Hematopoietic multipotent progenitor cell treated with erythropoietin and hydrocortisone succinate and interleukin-3 and kit ligand, for 8 days (in vitro differentiated cells): ENCODE data around the gene SWI5.
"Not testable (repeated sequence)": the region's sequence is repeated elsewhere in the genome, so short reads cannot be mapped to it uniquely, and the experiment has no call there.

Source experiments
- DNase-seq: peaks from one replicate; pipeline ENCODE4 v3.0.0-alpha.2; 2015

Gene SWI5

DNA sequence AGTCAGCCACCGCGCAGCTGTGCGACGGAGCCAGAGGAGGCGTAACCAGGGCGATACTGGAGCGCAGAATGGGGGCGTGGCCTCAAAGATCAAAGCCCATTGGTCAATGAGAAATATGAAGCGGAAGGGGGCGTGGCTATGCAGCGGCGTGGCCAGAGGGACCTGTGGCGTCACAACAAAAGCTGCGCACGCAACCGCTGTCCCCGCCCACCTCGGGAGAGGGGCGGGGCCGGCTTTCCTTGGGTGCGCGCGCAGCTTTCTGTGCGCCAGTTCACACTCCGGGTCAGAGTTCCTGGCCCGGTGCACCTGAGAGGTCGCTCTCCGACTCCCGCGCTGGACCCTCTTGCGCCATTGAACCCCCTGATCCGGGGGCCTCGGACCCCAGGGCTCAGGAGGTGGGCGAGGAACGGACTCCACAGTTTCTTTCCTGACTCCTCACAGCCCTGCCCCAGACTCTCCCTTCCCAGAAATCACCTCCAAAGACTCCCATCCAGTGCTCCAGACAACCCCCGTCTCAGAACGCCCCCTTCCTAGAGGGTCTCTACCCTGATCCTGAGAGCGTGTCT, at the start of gene SWI5:
TSS of gene SWI5 (plus strand) at position 269 of the 566 bp plus-strand sequence.
- peak; percentile 99 for DNase-seq

- DNase-seq, result no peak
Observed at GRCh38 chr9:128226412-128226801, 49.7 kb upstream of the SWI5 start.

- DNase-seq, result not testable (repeated sequence)
Observed at GRCh38 chr9:128230897-128231296, 45.2 kb upstream of the SWI5 start.

DNA sequence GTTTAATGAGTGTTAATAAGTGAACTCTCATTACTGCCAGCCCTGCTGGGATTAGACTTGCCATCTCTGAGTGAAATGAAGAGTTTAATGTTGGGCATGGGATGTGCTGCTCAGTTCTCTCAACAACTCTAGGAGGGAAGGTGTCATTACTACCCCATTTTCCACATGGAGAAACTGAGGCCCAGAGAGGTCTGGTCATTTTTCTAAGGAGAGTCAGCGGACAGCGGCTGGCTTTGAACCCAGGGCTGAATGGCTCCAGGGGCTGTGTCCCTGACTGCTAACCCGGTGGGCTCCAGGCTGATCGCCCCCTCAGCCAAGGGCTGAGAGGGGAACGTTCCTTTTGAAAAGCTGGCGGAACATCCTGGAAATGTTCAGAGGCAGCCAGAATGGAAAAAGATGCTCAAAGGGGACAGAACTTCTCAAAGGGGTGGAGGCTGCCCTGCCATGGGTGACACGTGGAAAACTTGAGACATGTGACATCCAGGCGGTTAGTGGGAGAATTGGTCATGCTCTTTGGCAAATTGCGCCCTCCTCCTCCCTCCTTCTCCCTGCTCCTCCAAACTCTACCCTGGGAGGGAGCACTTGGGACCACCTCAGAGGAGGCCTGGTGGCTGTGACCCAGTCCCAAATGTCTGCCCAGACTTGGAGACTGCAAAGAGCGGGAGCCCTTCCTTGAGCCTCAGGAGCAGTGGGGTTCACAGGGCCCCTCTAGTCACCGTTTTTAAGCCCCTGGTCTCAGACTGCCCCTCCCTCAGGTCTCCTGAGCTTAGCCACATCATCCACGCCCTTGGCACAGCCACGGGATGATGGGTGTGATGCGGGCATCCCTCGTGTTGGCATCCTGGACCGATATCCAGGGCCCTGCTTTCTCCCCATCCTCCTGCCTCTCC, 44.2 kb upstream of the SWI5 start:
- no peak for DNase-seq

DNA sequence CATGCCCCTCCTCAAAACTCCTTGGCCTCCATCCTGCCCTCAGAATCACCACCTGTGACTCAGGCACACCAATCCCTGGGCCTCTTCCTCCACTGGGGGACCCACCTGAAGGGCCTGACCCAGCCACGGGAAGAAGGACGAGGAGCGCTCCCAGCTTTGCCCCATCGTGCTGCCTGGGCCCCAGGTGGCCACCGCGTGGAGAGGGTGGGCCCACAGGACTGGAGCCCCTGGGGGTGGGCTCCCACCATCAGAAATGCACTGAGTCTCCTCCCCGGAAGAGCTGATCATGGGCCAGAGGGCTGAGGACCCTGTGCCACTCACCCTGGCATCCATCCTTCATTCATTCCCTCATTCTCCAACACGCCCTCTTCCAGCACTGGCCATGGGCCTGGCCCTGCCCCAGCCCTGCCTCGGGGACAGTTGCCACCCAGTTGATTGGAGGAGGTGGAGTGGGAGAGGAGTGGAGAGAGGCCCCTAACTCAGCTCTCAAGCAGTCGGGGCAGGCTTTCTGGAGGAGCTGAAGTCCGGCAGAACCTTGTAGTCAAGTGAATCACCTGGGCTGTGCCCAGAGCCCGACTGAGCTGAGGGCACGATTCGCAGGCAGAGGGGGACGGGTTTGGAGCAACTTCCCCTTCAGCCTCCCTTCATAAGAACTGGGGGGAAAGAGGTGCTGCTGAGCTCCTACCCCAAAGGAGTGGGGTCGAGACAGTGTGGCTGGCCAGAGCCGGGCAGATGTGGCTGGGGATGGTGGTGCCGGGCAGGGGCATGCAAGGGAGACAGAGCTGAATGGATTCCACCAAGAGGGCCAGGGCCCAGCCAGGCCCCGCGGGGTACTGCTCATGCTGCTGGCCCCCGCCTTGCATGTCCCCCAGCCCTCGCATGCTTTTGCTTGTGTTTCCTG, 43.3 kb upstream of the SWI5 start:
- no peak for DNase-seq

GRCh38 chr9:128233817-128234406, 42.2 kb upstream of the SWI5 start:
- DNase-seq, result no peak

DNA sequence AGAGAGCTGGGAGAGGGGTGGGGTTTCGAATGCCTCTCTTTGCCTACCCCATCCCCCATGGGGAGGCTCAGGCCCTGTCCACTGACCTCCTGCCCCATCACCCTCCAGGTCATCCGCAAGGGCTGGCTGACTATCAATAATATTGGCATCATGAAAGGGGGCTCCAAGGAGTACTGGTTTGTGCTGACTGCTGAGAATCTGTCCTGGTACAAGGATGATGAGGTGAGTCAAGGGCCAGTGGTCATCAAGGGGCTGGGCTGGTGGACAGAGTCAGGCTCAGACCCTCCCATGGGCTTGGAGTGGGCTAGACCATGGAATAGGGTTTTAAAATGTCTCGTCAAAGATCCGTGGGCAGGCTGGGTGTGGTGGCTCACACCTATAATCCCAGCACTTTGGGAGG, 34.0 kb upstream of the SWI5 start:
- no peak for DNase-seq

GRCh38 chr9:128242828-128243214, 33.3 kb upstream of the SWI5 start:
- DNase-seq, result no peak

- no peak for DNase-seq
Observed at GRCh38 chr9:128243215-128244018, 32.7 kb upstream of the SWI5 start.

DNA sequence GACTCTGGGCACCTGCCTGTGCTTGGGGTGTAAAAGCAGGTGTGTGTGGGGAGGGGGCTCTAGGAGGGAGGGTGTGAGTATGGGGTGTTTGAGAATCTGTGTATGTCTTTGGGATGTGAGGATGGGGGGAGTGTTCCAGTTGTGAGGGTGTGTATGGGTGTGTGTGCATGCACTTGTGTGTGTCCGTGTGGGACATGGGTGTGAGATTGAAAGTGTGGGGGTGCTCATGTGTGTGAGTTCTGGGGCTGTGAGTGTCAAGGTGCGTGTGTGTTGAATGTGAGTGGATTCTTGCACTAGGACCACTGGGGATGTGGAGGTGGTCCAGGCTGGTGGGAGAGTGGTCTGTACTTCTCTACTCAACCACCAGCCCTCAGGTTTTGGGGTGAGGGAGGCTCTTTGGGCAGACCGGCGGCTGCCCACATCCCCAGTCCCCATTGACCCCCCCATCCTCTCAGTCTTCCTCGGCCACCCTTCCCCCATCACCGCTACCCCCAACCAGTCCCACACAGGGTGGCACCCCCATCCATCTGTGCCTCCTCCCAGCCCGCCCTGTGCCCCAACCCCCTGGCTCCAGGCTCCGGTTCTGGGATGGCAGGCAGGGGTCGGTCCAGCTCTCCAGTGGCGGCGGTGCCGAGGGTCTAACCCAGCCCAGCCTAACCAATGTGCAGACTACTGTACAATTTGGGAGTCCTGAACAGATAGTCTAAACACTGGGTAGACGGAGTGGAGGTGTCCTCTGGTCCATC, 31.8 kb upstream of the SWI5 start:
- no peak for DNase-seq

- DNase-seq, result peak; percentile 29
Observed at GRCh38 chr9:128244837-128245231, 31.2 kb upstream of the SWI5 start.

- peak; percentile 25 for DNase-seq
Observed at GRCh38 chr9:128245421-128246151, 30.5 kb upstream of the SWI5 start.

- no peak for DNase-seq
Observed at GRCh38 chr9:128246471-128246870, 29.6 kb upstream of the SWI5 start.

DNA sequence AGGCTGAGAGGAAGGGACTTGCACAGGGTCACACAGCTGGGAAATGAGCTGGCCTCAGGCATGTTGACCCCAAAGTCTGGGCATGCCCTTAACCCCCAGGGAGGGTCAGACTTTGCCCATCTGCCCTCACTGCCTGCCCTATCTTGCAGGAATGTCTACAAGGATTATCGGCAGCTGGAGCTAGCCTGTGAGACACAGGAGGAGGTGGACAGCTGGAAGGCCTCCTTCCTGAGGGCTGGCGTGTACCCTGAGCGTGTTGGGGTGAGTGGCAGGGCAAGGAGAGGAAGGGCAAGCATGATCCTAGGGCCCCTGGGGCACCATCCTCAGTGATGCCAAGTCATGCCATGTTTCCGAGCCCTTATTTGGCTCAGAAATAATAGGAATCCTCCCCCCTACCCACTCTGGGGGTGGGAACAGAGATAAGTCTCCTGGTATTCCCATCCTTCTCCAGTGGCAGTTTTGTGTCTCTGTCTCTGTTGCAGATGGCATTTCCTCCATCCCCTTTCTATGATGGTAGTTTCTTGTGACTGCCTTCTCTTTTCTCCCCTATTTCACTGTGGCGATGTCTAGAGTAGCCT, 28.8 kb upstream of the SWI5 start:
- no peak for DNase-seq

GRCh38 chr9:128249558-128249907, 26.5 kb upstream of the SWI5 start:
- peak; percentile 82 for DNase-seq

DNA sequence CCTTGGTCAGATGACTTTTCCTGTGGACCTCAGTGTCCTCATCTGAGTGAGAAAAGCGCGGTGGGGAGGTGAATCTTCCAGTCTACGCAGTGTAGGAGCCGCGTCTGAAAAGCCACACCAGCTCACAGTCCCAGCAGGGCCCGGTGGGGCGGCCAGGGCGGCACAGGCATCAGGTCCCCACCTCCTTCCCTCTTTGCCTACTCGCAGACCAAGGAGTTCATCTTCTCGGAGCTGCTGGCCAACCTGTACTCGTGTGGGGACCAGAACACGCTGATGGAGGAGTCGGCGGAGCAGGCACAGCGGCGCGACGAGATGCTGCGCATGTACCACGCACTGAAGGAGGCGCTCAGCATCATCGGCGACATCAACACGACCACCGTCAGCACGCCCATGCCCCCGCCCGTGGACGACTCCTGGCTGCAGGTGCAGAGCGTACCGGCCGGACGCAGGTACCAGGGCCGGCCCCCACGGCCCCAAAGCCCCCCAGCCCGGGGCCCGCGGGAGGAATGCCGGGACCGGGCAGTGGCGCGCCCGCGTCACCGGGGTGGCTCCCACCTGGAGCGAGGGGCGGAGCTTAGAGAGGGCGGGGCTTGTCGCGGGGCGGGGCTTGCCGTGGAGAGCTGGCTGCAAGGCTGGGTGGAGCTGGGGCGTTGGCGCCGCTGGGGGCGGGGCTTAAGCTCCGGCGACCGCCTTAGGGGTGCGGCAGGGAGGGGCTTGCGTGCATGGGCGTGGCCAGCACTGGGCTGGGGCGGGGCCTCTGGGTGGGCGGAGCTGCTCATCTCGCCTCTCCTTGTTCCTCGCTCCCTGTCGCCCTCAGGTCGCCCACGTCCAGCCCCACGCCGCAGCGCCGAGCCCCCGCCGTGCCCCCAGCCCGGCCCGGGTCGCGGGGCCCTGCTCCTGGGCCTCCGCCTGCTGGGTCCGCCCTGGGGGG, 25.9 kb upstream of the SWI5 start:
- DNase-seq, result peak; percentile 83

DNA sequence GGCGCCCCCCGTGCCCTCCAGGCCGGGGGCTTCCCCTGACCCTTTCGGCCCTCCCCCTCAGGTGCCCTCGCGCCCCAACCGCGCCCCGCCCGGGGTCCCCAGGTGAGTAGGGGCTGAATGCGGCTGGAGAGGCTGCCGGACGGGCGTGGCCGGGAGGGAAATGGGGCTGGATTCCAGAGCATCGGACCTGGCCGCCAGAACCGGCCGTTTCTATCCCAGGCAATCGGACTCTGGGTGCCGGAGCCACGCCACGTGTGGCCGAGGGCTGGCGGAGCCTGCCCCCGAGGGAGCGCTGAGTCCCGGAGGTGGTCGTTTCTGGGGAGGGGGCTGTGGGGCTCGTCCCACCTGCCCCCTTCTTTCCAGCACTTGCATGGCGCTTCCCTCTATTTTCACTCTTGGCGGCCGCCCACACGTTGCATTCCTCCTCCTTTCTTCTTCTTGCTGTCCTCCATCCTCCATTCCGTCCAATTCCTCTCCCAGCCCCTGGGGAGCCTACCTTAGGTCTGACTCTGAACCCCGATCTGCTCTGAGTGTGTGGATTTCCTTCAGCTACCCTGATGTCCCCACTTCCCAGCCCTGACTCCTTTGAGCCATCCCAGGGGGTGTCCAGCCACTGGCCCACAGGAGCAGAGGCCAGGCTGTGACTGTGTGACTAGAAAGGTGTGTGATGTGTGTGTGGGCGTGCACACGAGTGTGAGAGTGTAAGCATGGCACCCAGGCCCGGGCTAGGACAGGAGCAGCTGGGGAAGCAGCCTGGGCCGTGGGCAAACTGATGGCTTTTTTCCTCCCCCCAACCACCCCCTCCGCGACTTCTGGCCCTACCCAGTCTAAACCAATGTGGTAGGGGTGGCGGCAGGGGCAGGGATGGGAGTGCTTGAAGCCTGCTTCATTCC, 25.0 kb upstream of the SWI5 start:
- DNase-seq, result no peak

DNA sequence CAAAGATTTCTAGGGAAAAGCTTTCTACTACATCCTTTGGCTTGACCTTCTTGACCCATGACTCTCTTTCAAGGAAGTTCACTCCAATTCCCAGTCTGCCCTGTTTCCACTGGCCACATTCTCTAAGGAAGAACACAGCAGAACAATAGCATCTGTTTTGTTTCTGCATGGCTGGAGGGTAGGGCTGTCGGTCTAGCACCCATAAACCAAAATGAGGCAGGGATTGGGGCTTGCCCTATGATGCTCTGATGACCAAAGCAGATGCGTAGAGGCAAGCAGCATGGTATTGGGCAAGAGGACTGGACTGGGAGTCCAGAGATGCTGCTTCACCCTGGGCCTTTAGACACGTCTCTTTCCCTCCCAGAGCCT, 24.4 kb upstream of the SWI5 start:
- no peak for DNase-seq
